Prostate gland (tissue), 2 donors: ENCODE results near the gene DLG2.

Experiments used
- CTCF ChIP-seq, 4 experiments: fragments of 200-600 bp in 2 of 4; fragments of 450-650 bp in 2 of 4; sonication (generic) in 2 of 4; IDR thresholded peaks; 1 replicate in 3 of 4; 2 replicates in 1 of 4; pipeline ENCODE4 v1.5.1; 2016 to 2019; ENCODE audit warnings: antibody characterized with exemption in 4 of 4, mild to moderate bottlenecking in 2 of 4, moderate library complexity in 2 of 4
- POLR2A ChIP-seq: fragments of 450-650 bp; IDR thresholded peaks from one replicate; pipeline ENCODE4 v1.6.1; 2016; ENCODE audit warnings: antibody characterized with exemption, mild to moderate bottlenecking

GRCh38 chr11:83648610-83649527, 1978.3 kb downstream of the DLG2 start:
- TF ChIP-seq CTCF (IDR thresholded peaks at IDR 0.05) = no peak
- no peak for TF ChIP-seq POLR2A
